Neuronal stem cell (in vitro differentiated cells): ENCODE results near the gene CORO2B.
A peak's percentile ranks its signal among the peaks of the same experiment; 100 is the strongest.

Source experiments
- DNase-seq: peaks from one replicate; pipeline ENCODE4 v3.0.0-alpha.2; 2013; ENCODE audit warnings: low spot score
- H2AFZ ChIP-seq: one replicate; pipeline ENCODE4 v1.6.1; 2013; ENCODE audit warnings: mild to moderate bottlenecking, low read length, inconsistent platforms
- H2AK5ac ChIP-seq: 2 replicates; pipeline ENCODE4 v1.6.1; 2013; ENCODE audit warnings: low read depth, mild to moderate bottlenecking, inconsistent platforms, low read length, moderate library complexity, mixed read lengths
- H2BK120ac ChIP-seq: 2 replicates; pipeline ENCODE4 v1.6.1; 2013; ENCODE audit warnings: low read depth, mild to moderate bottlenecking, inconsistent platforms, low read length, moderate library complexity, mixed read lengths
- H2BK12ac ChIP-seq: one replicate; pipeline ENCODE4 v1.6.1; 2013; ENCODE audit warnings: low read length, inconsistent platforms
- H2BK15ac ChIP-seq: 2 replicates; pipeline ENCODE4 v1.6.1; 2013; ENCODE audit warnings: mild to moderate bottlenecking, low read length, inconsistent platforms, mixed read lengths
- H2BK5ac ChIP-seq: one replicate; pipeline ENCODE4 v1.6.1; 2013; ENCODE audit warnings: inconsistent platforms, mild to moderate bottlenecking, low read length, moderate library complexity
- H3K14ac ChIP-seq: one replicate; pipeline ENCODE4 v1.6.1; 2013; ENCODE audit warnings: low read length, inconsistent platforms
- H3K18ac ChIP-seq: 2 replicates; pipeline ENCODE4 v1.6.1; 2013; ENCODE audit warnings: low read length, inconsistent platforms
- H3K23ac ChIP-seq: 2 replicates; pipeline ENCODE4 v1.6.1; 2013; ENCODE audit warnings: low read depth, mild to moderate bottlenecking, mixed read lengths, low read length, inconsistent platforms; ENCODE audit not compliant: poor library complexity
- H3K27ac ChIP-seq: replicated peaks from 3 replicates; pipeline ENCODE4 v1.5.1; 2013; ENCODE audit warnings: low read length, inconsistent platforms
- H3K27me3 ChIP-seq, 3 experiments: 2 replicates each; pipeline ENCODE4 v1.6.1; 2013; ENCODE audit warnings: low read length in 3 of 3, mild to moderate bottlenecking in 2 of 3, inconsistent platforms in 1 of 3, low read depth in 1 of 3, mixed read lengths in 1 of 3, moderate library complexity in 1 of 3; ENCODE audit not compliant: control insufficient read depth in 3 of 3, insufficient read depth in 3 of 3
- H3K36me3 ChIP-seq, 2 donors: replicated peaks in 1 of 2; 2 replicates each; pipeline ENCODE4 v1.6.1; 2013; ENCODE audit warnings: low read length in 2 of 2; ENCODE audit not compliant: control insufficient read depth in 2 of 2, insufficient read depth in 2 of 2
- H3K4ac ChIP-seq: 2 replicates; pipeline ENCODE4 v1.6.1; 2013; ENCODE audit warnings: inconsistent platforms, mild to moderate bottlenecking, low read length, moderate library complexity
- H3K4me1 ChIP-seq, 2 donors: 1 replicate in 1 of 2; 2 replicates in 1 of 2; pipeline ENCODE4 v1.6.1; 2013; ENCODE audit warnings: low read length in 2 of 2, low read depth in 1 of 2; ENCODE audit not compliant: control insufficient read depth in 2 of 2, insufficient read depth in 1 of 2
- H3K4me2 ChIP-seq: one replicate; pipeline ENCODE4 v1.6.1; 2013; ENCODE audit warnings: mild to moderate bottlenecking, low read length, inconsistent platforms; ENCODE audit not compliant: insufficient read depth, poor library complexity, severe bottlenecking
- H3K4me3 ChIP-seq, 2 donors: 2 replicates each; pipeline ENCODE4 v1.5.1; 2013; ENCODE audit warnings: low read length in 2 of 2, mild to moderate bottlenecking in 2 of 2, inconsistent platforms in 1 of 2, moderate library complexity in 1 of 2
- H3K79me1 ChIP-seq: one replicate; pipeline ENCODE4 v1.6.1; 2013; ENCODE audit warnings: low read depth, mild to moderate bottlenecking, inconsistent platforms, low read length, moderate library complexity
- H3K9ac ChIP-seq: one replicate; pipeline ENCODE4 v1.6.1; 2013; ENCODE audit warnings: mild to moderate bottlenecking, low read depth, low read length, inconsistent platforms; ENCODE audit not compliant: poor library complexity
- H3K9me3 ChIP-seq, 2 donors: replicated peaks in 1 of 2; 2 replicates each; pipeline versions ENCODE3 to v1.6.1; 2013; ENCODE audit warnings: low read length in 2 of 2, mild to moderate bottlenecking in 2 of 2, inconsistent platforms in 1 of 2, low read depth in 1 of 2, mixed read lengths in 1 of 2, moderate library complexity in 1 of 2; ENCODE audit not compliant: control insufficient read depth in 2 of 2, insufficient read depth in 1 of 2
- H4K8ac ChIP-seq: one replicate; pipeline ENCODE4 v1.6.1; 2013; ENCODE audit warnings: low read depth, mild to moderate bottlenecking, inconsistent platforms, low read length, moderate library complexity
- H4K91ac ChIP-seq: one replicate; pipeline ENCODE4 v1.6.1; 2013; ENCODE audit warnings: low read length, low read depth, mild to moderate bottlenecking, inconsistent platforms; ENCODE audit not compliant: poor library complexity
- WGBS, 2 donors: extraction: QIAGEN DNeasy Blood & Tissue Kit; methylation state at CpG; one replicate each; pipeline ENCODE4 v1.1.7; 2013; ENCODE audit warnings: missing lambda C conversion rate in 2 of 2, mixed read lengths in 1 of 2; ENCODE audit not compliant: insufficient read length in 2 of 2, insufficient replicate concordance in 1 of 2; ENCODE audit errors: extremely low coverage in 2 of 2; 5-methylcytosine and 5-hydroxymethylcytosine counted together

The CORO2B gene

GRCh38 chr15:68554721-68555678 lies 23.8 kb upstream of the CORO2B start:
- Histone ChIP-seq H2BK15ac (no peak overlapping the region), H3K27ac (no peak overlapping the region), H3K9ac (no peak overlapping the region), H3K23ac (no peak overlapping the region), H3K79me1 (no peaks in the 10 kb centered on the region), H3K4me2 (no peak overlapping the region), H3K14ac (peak overlapping the region; percentile 48), H2AFZ (no peak overlapping the region), H3K27me3 (peaks cover 0 to 37% (median 8%) of the 10 kb centered on the region in 3 experiments), H3K36me3 (no peaks in the 10 kb centered on the region), H3K18ac (no peak overlapping the region), H2AK5ac (peak overlapping the region; percentile 13), H4K8ac (no peak overlapping the region), H3K4me3 (no peak overlapping the region), H3K9me3 (no peaks in the 10 kb centered on the region), H2BK120ac (no peak overlapping the region), H2BK5ac (no peak overlapping the region), H3K4me1 (peaks cover 8 to 10% of the 10 kb centered on the region in 2 donors), H3K4ac (no peak overlapping the region), H4K91ac (no peak overlapping the region), H2BK12ac (no peak overlapping the region)
- no peak for DNase-seq
- no CpG with 5 or more reads among the region's 10 CpGs for WGBS, 2 donors

- H2AFZ ChIP-seq, result no peak overlapping the region
- DNase-seq, result no peak
- no peaks in the 10 kb centered on the region for H3K36me3 ChIP-seq
- H3K14ac ChIP-seq, result no peak overlapping the region
- no peak overlapping the region for H3K27ac ChIP-seq
- no peak overlapping the region for H3K4ac ChIP-seq
- H2BK12ac ChIP-seq, result no peak overlapping the region
- peaks cover 8 to 10% of the 10 kb centered on the region in 2 donors for H3K4me1 ChIP-seq
- no peak overlapping the region for H4K91ac ChIP-seq
- WGBS, 2 donors, result no CpG with 5 or more reads among the region's 7 CpGs
- H2AK5ac ChIP-seq, result peak overlapping the region; percentile 6
- H3K18ac ChIP-seq, result no peak overlapping the region
- H2BK15ac ChIP-seq, result no peak overlapping the region
- no peaks in the 10 kb centered on the region for H3K9me3 ChIP-seq
- H3K4me3 ChIP-seq, result no peak overlapping the region
- H3K4me2 ChIP-seq, result no peak overlapping the region
- no peak overlapping the region for H2BK120ac ChIP-seq
- H2BK5ac ChIP-seq, result no peak overlapping the region
- H3K79me1 ChIP-seq, result no peaks in the 10 kb centered on the region
- H4K8ac ChIP-seq, result no peak overlapping the region
- H3K9ac ChIP-seq, result no peak overlapping the region
- no peak overlapping the region for H3K23ac ChIP-seq
- H3K27me3 ChIP-seq, result peaks cover 0 to 37% (median 8%) of the 10 kb centered on the region in 3 experiments
These were observed 23.1 kb upstream of the CORO2B start for GRCh38 chr15:68555679-68556037.

GRCh38 chr15:68556139-68556990 lies 22.4 kb upstream of the CORO2B start:
- Histone ChIP-seq H3K9me3 (no peaks in the 10 kb centered on the region), H3K79me1 (no peaks in the 10 kb centered on the region), H4K91ac (no peak overlapping the region), H3K9ac (no peak overlapping the region), H2AK5ac (peak overlapping the region; percentile 6), H3K36me3 (no peaks in the 10 kb centered on the region), H2AFZ (no peak overlapping the region), H3K18ac (no peak overlapping the region), H2BK15ac (no peak overlapping the region), H3K23ac (no peak overlapping the region), H2BK120ac (no peak overlapping the region), H3K4me3 (no peak overlapping the region), H3K4ac (no peak overlapping the region), H3K27ac (no peak overlapping the region), H3K4me2 (no peak overlapping the region), H2BK5ac (no peak overlapping the region), H3K4me1 (peaks cover 8 to 12% of the 10 kb centered on the region in 2 donors), H2BK12ac (no peak overlapping the region), H4K8ac (no peak overlapping the region), H3K27me3 (peaks cover 0 to 37% (median 8%) of the 10 kb centered on the region in 3 experiments), H3K14ac (no peak overlapping the region)
- DNase-seq, result no peak
- WGBS, 2 donors, result no CpG with 5 or more reads among the region's 17 CpGs
